NCI-H1930 (cell line): ENCODE results near the gene ZBTB12.
"Not testable (repeated sequence)": the region's sequence is repeated elsewhere in the genome, so short reads cannot be mapped to it uniquely, and the experiment has no call there.

Experiments
- DNase-seq, 2 experiments: peaks; one replicate each; lab custom pipeline; 2025; lab: John Stamatoyannopoulos, UW

Gene ZBTB12

DNA sequence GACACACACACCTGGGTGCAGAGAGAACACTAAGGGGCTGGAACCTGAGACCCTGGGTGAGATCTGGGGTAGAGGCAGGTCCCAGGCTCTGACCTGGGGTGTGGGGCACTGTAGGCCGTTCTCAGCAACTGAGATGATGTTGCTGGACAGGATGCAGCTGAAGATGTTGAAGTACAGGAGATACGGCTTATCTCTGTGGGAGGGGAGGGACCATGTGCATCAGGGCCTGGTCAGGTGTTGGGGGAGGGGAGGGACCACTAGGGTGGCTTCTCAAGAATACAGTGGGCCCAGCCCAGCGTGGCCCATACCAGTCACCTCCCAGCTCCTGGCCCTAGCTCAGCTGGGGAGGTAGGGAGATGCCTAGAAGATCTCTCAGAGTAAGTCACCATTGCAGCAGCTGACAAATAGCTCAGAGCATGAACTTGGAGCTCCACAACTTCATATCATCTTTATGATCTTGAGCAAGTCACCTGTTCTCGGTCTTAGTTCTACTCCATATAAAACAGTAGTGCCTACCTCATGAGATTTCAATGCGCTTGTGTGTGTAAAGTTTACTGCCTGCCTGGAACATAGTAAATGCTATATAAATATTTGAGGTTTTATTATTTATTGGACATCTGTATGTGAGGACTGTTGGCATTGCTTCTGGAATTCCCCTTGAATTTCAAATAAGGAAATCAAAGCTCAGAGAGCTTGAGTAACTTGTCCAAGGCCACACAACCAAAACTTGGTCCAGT lies 26.9 kb downstream of the ZBTB12 start:
- no peak for DNase-seq

DNA sequence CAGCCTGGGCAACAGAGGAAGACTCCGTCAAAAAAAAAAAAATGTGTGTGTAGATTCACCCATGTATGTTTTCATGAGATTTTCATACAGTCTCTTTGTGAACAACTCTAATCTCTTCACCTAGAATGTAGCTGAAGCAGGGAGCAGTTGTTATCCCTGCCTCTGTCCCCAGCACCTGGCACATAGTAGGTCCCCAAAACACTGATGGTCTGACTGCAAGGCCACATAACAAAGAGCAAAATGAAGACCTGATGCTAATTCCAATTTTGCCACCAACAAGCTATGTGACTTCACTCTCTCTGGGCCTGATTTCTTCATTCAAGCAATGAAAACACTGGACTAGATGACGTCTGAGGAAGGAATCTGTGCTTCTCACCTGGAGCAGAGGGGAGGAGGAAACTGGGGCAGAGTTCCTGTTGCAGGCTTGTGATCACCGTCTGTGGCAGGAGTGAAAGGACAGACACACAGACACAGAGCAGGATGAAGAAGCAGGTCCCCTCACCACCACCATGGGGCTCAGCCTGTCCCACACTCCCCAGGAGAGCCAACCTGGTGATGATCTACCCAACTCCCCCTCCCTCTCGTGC lies 27.7 kb downstream of the ZBTB12 start:
- DNase-seq, result no peak

DNA sequence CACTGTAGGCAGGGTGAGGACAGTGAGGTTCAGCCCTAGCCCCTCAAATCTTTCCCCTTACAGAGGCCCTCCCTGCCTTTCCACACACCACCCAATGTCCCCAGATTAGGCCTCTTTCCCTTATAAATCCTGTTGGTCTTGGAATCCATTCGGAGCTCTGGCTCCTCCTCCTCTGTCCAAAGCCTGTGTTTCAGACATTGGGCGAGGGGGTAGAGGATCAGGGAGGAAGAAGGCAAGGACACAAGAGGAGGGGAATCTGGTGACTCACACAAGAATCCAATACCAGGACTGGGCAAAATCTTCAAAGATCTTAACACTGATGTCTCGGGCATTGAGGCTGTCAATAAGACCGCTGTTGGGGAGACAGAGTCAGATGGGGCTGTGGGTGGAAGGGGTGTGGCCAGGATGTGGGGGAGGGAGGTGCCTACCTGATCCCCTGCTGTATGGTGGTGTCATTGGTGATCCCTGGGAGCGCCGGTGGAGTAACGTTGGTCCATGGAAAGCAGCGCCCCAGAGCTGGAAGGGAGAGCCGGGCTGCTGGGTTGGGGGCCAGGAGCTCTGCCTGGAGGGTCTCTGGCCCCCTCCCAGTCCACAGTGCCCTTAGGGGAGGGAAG lies 30.7 kb downstream of the ZBTB12 start:
- DNase-seq, result no peak

DNA sequence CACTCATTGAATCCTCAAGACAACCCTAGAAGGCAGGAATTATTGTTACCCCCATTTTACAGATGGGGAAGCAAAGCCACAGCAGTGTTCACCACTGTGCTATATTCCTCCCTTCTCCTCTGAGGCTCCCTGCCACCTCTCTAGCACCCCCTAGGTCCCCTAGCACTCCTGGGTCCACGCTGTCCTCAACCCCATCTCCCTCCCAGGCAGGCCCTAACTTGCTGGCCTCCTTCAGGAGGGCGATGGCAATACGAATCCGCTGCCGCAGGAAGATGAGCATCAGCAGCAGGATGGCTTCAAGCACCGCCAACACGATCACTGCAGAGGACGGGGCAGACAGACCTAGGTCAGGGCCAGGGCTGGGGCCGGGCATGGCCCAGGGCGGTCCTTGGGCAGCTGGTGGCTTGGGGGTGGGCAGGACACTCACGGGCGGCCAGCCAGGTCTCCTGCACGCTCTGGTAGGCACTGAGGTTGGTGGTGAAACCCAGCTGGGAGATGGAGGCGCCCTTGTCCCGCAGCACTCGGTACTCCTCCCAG lies 31.4 kb downstream of the ZBTB12 start:
- DNase-seq, result no peak

DNA sequence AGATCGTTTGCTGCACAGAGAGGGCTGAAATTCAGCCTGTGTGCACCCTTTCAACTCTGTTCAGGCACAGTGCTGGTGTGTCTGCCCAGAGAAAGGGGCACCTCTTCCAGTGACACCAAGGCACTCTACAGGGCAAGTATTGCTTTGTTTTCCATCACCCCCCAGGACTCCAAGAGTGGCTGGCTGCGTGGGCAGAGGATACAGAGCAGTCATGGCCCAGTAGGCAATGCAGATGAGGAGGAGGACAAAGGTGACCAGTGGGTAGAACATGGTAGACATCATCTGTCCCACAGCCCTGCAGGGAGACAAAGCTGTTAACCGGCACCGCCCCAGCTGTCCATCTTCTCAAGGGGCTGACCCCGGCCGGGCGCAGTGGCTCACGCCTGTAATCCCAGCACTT lies 32.5 kb downstream of the ZBTB12 start:
- DNase-seq, result no peak

DNA sequence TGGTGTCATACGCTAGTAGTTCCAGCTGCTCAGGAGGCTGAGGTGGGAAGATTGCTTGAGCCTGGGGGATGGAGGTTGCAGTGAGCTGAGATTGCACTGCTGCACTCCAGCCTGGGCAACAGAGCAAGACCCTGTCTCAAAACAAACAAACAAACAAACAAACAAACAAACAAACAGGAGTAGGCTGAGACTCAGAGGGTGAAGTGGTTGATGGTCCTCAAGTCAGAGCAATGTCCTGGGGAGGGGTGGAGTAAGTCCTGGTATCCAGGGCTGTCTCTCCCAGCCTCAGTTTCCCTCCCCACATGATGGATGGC lies 33.3 kb downstream of the ZBTB12 start:
- DNase-seq, result not testable (repeated sequence)

DNA sequence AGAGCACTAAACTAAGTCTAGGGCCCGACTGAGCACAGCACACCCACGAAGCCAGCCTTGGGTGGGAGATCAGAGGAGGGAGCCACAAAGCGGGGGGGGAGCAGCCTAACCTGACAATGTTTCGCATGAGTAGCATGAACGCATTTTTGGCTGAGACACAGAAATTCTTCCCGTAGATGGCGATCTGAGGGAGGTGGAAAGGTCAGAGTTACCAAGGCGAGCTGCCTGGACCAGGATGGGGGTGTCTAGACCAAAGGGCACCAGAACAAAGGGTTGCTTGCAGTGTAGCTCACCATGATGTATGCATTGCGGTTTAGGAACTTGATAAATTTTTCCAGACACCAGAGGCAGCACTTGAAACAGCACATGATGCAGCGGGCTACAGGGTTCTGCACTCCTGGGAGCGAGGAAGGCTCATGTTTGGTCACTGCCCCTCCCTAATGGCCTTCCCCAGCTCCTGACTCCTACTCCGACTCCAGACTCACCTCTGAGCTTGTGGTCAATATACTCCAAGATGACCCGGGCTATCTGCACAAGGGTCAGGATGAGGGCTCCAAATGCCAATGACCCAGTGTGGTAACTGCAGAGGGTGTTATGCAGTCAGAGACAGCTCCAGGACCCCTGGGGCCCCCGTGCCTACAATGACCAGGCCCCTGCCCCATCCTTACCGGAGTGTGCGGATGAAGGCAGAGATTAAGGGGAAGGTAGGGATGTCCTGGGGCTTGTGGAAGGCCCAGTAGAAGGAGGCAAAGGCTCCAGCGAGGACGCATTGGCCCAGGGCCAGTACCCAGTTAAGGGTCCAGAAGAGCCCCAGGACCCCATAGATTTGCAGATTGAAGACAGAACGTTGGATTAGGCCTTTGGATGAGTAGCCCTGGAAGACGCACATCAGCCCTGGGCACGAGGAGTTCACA lies 36.4 kb downstream of the ZBTB12 start:
- no peak for DNase-seq

DNA sequence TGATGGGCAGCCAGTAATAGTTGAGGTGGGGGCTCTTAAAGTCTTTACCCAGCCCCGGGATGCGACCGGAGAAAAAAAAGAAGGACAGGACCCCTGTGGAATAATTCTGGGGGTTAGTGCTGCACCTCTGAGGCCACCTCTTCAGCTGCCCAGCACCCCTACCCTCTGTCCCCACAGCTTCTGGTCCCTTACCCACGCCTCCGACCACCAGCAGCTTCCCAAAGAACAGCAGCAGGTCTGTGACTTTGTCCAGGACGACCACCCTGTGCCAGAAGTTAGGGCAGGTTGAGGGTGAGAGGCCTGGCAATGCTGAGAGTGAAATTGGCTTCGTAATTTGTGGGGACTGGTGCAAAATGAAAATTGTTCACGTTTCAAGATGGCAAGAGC lies 37.1 kb downstream of the ZBTB12 start:
- DNase-seq, result no peak

DNA sequence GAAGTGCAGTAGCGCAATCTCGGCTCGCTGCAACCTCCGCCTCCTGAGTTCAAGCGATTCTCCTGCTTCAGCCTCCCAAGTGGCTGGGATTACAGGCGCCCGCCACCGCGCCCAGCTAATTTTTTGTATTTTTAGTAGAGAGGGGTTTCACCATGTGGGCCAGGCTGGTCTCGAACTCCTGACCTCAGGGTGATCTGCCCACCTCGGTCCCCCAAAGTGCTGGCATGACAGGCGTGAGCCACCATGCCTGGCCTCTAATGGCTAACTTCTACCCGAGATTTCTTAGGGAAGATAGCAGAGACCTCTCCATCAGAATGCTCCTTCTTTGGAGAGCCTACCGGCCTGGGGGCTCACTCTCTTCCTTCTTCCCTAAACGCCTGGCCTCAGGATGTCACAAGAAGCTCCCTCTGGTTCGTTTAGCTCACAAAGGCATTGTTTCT lies 37.7 kb downstream of the ZBTB12 start:
- DNase-seq, result not testable (repeated sequence)

DNA sequence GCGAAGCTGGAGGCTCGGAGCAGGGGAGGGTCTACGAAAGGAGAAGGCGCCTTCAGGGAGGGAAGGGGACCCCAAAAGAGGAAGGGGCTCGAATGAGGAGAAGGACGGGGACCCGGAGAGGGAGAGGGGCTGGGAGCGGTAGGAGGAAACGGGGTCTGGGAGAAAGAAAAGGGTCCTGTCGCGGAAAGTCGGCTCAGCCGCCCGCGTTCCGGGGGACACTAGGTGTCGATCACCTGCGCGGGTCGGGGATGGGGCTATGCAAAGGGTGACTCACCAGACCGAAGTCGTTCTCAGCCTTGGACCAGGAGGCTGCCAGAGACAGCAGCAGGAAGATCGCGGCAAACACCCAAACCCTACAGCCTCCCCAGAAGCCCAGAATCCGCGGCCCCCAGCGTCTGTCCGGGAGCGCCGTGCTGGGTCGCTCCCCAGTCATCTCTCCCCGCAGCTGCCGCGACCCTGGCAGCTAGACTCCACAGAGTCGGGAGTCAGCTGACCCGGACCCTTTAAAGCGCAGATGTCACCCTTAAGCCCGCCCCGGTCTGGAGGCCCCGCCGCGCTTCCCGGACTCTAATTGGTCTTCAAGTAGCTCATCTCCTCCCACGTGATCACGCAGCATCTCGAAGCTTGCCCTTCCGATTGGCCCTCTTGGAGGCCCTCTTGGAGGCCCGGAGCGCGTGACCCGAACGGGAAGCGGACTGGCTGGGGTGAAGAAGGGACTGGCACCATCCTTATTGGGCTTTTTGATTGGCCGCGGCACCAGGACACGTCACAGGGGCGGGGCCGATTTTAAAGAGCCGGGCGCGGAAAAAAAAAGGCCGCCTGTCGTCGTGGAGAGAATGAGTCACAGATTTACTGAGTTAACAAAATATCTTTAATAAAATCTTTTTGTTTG lies 39.3 kb downstream of the ZBTB12 start, which contains the start of gene NEU1:
Gene NEU1, minus strand, starts transcription at position 478 of the 892 bp plus-strand sequence. Its CDS starts 45 bp downstream, at position 433.
- DNase-seq, result peak; percentile 99

DNA sequence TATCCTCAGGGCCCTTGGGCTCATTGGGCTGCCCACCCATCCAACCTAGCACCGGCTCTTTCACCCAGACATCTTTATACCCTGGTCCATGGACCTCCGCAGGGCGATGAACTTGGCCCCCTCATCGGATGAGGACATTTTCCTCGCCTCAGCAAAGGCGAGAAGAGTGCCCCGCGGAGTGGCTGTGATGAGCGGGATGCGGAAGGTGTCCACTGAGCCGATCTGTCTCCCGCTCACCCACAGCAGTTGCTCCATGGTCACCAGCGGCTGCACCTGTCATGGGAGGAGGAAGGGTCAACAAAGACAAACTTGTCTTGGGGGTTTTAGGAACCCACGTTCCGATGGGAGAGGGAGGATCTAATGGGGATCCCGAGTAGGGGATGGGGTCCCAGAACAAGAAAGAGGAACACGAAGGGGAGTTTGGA lies 40.0 kb downstream of the ZBTB12 start:
- no peak for DNase-seq

DNA sequence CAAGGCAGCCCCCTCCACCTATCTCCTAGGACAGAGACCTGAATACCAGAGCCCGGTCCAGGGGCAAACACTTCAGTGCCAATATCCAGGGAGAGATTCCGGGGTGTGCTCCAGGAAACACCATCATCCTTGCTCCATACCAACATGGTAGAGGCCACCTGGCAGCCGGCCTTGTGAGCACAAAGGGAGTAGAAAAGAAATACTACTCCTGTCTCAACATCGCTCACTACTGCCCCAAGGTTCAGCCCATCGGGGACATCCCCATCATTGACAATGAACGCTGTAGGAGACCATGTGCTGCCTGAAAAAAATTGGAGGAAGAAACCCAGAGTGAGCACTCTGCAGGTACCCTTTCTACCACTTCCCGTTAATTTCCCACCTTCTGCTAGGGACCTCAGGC lies 40.7 kb downstream of the ZBTB12 start:
- no peak for DNase-seq

DNA sequence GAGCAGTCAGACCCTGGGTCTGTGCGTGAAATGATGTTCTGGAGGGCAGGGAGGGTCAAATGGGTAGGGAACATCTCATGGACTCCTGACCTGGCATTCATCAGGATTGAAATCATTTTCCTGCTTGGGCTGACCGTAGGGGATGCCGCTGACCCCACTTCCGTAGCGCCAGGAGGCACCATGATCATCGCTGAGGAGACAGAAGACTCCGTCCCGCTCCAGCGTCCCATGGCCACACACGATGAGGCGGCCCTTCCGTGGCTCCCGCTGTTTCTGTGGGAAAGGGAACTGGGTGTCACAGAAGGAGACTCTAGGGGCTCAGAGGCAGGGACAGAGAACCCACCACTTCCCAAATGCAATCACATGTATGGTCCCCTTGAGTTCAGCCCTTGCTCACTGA lies 41.5 kb downstream of the ZBTB12 start:
- no peak for DNase-seq

DNA sequence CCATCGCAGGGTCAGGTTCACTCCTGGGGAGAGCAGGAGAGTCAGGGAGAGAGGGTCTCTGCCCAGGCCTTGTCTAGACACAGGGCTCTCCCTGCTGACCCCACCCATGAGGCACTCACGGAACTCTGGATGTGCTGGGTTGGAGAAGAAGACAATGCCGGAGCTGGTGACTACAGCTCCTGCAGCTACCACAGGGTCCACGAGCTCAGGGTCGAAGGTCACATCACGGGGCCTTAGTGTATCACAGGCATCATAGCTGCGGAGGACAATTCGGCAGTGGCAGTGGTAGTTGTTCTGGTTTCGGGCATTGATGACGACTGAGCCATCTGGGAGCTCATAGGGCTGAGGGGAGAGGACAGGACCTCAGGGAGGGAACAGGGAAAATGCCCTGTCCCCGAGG lies 42.0 kb downstream of the ZBTB12 start:
- DNase-seq, result no peak

DNA sequence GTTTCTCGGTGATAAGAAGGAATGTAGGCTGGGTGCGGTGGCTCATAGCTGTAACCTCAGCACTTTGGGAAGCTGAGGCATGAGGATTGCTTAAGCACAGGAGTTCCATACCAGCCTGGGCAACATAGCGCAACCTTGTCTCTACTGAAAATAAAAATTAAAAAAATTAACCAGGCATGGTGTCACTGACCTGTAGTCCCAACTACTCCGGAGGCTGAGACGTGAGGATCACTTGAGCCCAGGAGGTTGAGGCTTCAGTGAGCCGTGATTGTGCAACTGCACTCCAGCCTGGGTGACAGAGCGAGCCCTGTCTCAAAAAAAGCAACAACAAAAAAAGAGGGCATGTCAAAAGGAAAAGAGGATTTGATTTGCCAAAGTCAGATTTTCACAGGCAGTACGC lies 43.2 kb downstream of the ZBTB12 start:
- no peak for DNase-seq

DNA sequence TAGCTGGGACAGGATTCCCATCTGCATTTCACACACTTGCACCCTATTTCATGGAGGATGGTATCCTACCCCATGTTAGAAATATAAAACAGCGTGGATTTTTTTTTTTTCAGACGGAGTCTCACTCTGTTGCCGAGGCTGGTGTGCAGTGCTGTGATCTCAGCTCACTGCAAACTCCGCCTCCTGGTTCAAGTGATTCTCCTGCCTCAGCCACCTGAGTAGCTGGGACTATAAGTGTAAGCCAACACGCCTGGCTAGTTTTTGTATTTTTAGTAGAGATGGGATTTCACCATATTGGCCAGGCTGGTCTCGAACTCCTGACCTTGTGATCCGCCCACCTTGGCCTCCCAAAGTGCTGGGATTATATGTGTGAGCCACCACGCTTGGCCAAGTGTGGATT lies 44.1 kb downstream of the ZBTB12 start:
- not testable (repeated sequence) for DNase-seq

DNA sequence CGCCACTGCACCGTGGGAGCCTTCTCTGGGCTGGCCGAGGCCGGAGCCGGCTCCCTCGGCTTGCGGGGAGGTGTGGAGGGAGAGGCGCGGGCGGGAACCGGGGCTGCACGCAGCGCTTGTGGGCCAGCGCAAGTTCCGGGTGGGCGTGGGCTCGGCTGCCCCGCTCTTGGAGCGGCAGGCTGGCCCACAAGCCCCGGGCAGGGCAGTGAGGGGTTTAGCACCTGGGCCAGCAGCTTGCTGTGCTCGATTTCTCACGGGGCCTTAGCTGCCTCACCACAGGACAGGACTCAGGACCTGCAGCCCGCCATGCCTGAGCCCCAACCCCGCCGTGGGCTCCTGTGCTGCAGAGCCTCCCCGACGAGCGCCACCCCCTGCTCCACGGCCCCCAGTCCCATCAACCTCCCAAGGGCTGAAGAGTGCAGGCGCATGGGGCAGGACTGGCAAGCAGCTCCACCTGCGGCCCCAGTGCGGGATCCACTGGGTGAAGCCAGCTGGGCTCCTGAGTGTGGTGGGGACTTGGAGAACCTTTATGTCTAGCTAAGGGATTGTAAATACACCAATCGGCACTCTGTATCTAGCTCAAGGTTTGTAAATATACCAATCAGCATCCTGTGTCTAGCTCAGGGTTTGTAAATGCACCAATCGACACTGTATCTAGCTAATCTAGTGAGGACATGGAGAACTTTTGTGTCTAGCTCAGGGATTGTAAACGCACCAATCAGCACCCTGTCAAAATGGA lies 49.7 kb downstream of the ZBTB12 start:
- DNase-seq, result not testable (repeated sequence)

DNA sequence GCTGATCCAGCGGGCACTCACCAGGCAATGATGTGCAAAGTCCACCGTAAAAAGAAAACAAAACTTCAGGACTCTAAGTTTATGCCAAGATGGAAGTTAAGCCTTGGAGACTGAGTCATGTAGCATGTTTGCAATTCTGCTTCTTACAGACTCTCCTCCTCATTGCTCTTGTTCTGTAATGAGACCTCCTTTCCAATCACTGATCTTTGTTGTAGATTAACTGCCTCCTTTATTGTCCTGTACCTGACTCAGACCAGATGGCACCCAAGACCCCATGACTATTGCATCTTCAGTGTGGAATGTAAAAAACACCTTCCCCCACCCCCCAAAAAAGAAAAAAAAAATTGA lies 50.4 kb downstream of the ZBTB12 start:
- DNase-seq, result no peak

DNA sequence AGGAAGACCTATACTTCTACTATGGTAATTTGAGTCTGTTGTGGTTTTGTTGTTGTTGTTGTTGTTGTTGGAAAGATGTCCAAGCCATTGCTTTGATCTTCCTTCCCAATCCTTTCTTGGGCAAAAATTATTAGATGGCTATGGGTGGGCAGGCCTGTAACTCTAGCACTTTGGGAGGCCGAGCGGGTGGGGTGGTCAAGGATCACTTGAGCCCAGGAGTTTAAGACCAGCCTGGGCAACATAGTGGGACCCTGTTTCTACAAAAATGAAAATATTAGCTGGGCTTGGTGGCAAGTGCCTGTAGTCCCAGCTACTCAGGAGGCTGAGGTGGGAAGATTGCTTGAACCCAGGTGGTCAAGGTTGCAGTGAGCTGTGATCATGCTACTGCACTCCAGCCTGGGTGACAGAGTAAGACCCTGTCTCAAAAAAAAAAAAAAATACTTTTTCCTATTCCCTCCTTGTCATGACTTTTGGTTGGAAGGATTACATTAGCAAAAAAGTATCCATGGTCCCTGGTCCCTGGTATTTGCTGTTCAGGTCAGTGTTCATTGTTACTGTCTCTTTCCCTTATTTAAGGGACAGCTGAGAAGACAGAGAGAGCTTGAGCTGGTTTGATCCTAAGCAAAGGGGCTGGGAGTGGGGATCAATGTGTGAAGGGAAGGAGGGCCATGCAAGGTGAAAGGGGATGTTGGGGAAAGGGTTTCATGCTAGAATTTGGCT lies 51.0 kb downstream of the ZBTB12 start:
- no peak for DNase-seq
